Activated T-cell treated with anti-CD3 and anti-CD28 coated beads, Interleukin-2, amount 50 U/mL, for 1 hour (primary cell): Measurements from ENCODE around the gene CA12.

Experiments used
- DNase-seq: peaks from one replicate; pipeline ENCODE4 v3.0.0-alpha.2; 2020

Gene CA12

DNA sequence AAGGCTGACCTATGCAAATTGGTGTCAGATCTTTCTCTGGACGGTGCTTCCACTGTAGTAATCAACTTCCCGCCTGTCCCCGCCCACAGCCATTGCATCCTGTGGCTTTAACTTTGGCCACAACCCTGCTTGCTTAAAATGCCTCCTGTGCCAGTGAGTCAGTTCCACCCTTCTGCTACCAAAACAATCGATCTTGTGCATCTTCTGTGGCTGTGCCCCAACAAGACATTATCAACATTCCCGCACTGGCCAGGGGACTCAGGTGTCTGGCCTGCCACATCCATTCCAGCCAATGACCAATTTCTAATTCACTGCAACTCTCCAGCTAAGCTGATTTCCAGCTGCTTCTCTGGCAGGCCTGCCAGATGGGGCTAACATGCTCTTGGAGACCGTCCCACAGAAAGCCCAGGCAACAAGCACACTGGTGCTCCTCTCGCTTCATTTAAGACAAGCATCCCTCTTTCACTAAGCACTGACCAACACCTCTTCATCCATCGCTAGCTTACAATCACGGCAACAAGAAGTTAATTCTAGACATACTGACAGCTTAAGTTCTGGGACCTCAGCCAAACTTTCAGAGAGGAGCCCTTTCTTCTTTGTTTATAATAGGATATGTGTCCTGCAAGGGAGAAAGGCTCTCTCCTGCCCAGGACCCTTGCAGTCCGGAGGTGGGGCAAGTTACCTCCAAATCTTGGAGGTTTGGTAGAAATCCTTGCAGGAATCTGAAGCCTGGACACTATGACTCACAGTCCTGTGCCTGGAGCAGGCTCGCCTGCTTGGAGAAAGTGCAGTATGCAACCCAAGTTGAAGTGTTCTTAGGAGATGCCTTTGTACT is 6.7 kb downstream of the CA12 start:
- DNase-seq, result no peak

DNA sequence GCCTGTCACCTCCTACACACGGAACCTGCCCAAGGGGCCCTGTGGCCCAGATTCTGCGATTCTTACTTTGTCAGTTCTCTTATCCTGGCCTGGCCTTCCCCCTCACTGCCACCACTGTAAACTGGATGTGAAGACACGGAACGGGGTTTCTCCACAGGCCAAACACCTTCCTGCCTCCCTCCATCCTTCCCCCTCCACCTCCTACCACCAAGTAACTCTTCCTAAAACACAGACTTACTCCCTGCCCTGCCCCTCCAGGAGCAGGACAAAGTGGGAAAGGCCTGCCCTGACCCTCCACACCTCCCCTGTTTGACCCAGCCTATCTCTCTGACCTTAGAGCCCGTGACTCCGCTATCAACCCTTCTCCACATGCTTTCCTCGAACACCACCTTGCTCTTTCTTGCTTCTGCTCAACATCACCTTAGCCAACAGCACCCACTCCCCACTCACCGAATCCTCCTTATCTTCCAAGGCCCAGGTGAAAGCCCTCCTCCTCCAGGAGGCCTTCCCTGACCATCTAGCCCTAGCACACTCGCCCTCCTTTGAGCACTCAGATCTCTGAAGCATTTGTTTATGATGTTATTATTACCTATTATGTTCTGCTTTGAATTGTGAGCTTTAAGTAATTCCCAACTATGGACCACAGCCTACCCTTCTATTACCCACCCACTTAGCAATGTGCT is 7.6 kb downstream of the CA12 start:
- DNase-seq, result no peak

DNA sequence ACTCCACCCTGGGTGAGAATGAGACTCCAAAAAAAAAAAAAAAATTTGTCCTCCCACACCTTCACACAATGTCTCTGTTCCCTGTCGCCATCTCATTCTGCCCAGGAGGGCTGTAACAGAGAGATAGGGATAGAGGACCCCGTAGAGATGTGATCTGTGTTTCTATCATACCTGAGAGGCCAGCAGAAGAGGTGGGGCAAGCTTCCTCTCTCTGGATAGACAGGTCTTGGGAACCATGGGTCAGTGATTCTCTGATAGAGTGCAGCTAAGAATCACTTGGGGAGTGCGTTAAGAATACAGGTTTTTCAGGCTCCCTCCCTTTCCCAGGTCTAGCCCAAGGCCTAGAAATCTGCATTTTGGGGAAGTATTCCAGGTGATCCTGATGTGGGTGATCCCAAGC is 8.3 kb downstream of the CA12 start:
- DNase-seq, result no peak

DNA sequence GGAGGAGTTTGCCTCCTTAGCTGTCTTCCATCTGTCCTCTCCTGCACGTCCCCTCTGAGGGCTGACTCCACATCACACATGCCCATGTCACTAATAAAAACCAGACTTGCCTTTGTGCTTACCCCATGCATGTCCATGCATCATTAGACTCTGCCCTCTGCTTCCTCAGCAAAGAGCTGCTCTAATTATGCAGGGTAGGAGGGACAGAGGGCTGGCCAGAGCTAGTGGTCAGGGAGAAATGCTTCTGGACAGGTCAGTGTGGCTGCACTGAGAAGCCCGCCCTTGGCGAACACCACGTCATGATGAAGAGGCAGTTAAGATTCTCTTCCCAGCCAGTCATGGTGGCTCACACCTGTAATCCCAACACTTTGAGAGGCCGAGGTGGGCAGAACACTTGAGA is 8.9 kb downstream of the CA12 start:
- DNase-seq, result no peak

DNA sequence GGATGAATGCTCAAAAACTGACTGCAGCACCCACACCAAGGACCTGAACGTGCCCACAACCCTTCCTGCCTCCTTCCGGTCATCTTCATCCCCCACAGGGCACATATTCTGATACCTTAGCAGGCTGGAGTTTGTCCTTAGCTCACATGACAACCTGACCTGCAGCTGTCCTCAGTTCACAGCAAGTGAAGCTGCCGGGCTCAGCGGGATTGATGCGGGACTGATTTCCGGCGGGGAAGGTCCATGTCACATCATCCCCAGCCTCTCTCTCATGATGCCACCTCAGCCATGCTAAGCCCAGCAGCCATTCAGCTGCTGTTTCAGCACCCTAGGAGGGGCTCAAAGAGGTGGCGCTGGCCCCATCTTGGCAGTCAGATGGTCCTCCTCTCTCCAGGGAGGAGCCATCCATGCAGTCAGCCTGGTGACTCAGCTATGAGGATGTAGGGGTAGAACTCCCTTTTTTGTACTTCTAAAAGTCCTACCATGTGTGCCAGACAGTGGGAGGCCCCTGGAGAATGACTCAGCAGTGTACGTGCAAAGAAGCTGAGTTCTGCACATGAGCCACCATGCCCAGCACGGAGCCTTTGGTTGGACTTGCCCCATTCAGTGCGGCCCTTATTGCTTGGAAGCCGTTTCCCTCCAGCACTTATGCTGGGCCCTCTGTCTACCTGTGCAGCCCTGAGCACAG is 9.5 kb downstream of the CA12 start:
- no peak for DNase-seq

DNA sequence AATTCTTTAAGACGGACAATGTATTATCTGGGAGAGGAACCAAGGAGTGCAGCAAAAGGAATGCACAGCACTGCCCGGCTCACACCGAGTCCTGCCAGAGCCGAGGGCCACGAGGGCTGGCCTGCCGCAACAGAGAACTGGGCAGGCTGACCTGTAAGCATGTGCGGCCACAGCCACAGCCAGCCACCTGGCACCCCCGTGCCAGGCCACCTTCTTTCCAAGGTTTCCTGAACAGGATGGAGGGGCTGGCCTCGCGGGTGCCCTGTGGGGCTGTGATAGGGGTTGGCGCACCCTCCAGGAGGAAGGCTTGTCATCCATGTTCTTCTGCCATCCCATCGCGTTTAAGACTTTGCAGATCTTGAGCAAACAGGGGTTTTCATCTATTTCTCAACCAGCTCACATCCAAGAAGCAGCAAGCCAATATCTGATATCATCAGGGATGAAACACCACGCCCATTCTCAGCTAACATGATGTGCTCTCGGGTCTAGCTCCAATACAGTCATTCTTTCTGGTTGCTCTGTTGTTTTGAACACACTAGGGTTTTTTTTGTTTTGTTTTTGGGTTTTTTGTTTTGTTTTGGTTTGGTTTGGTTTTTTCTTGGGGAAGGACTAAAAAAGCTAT is 10.2 kb downstream of the CA12 start:
- no peak for DNase-seq

DNA sequence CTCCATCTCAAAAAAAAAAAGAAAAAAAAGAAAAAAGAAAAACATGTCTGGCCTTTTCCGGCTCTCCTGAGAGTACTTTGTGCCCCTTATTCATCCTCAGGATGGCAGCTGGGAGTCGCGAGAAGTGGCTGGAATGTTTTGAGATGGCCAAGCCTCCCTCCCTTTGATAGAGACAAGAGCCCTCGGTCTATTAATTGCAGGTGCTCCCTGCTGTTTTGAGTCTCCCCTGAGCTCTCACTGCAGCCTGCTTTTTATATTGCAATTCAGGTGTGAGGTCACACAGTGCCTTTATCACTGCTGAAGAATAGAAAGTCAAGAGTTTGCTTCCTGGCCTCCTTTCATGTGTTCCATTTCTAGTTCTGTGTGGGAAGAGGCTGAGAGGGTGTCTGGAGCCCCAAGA is 10.9 kb downstream of the CA12 start:
- DNase-seq, result no peak

DNA sequence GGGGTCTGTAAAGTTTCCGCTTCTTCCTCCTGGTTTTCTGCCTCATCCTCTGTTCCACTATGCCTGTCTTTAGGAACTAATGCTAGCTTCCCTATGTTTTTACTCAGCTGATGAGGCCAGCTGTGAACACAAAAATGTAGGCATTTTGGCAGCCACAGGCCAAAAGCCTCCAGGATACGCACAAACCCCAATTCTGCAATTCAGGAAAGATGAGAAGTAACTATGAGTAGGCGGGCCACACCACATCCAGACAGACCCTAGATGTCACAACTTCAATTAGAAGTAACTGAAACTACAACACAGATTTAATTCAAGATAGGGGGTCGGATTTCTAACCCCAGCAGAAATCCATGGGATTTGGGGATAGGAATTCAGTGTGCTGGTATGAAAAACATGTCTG is 11.9 kb downstream of the CA12 start:
- DNase-seq, result no peak

DNA sequence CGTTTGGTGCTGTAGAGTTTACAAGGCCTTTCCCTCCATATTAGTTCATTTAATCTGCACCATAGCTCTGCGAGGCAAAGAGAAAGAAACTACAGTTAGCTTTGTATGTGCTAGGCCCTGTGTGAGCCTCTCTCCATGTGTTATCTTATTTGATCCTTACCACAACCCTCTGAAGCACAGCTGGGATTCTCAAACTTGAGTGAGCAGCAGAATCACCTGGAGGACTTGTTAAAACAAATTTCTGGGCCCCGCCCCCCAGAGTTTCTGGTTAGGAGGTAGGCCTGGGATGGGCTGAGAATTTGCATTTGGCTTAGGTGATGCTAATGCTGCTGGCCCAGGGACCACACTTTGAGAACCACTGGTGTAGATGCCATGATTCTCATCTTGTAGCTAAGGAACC is 12.3 kb downstream of the CA12 start:
- no peak for DNase-seq

DNA sequence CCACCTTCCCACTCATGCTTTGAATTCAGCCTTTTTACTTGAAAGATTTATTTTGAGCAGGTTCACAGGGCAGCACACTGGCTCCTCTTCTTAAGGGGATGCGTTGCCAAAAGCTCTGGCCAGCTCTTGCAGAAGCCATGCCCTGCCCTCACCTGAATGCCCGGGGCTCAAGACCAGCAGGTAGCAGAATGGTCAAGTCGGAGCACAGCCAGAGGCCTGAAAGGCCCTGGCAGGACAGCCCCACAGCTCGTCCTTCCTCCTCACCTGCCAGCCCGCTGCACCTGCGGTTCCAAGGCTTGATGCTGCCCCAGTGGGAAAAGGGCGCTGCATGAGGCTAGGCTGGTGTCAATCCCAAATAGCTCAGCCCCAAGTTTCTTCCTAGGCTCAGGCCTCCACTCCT is 13.1 kb downstream of the CA12 start:
- DNase-seq, result no peak

DNA sequence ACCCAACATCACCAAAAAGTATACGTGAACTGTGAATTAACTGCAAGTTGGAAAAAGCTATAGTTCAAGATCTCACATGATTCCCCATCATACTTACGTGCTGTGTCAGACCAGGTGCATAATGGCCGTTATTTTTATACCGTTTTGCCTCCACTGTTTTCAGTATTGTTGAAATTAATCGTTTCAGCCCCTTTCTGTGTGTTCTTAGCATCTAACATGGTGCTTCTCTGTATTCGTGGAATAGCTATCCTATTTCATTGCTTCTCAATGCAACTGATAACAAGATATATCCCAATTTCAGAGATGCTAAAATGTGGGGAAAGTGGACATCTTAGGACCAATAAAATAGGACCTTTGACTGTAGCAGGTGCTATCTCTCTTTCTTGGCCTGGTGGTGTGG is 13.7 kb downstream of the CA12 start:
- no peak for DNase-seq

DNA sequence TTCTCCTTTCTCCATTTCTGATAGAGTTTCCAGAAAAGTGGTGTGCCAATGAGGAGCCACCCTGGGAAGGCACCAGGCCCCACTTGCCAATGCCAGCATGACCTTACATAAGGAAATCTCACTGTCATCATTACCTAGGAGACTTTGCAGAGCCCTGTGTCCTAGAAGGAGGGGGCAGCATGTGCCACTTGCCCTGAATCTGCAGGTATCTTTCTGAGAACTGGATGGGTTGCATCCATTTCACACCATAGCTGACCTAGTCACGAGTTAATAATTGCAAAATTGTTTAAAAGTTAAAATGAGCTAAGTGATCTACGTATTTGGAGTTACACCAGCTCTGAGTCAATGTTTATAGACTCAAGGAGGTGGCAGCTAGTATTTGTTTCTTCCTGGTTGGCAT is 14.3 kb downstream of the CA12 start:
- DNase-seq, result no peak

DNA sequence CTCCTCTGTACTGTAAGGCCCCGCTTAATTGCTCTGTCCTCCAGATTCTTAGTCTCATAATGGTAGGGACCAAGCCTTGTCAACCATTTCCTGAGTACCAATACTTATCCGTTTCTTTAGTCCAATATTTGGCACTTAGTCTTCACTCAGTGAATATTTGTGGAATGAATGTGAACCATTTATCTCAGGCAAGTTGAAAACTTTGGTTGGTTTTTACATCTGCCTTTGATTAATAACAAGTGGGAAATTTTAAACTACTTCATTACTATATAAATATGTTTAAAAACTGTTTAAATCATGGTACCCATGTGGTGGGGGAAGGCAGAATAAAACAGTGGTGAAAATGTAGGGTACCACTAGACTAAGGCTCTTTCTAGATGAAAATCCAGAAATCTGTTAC is 15.2 kb downstream of the CA12 start:
- DNase-seq, result no peak

DNA sequence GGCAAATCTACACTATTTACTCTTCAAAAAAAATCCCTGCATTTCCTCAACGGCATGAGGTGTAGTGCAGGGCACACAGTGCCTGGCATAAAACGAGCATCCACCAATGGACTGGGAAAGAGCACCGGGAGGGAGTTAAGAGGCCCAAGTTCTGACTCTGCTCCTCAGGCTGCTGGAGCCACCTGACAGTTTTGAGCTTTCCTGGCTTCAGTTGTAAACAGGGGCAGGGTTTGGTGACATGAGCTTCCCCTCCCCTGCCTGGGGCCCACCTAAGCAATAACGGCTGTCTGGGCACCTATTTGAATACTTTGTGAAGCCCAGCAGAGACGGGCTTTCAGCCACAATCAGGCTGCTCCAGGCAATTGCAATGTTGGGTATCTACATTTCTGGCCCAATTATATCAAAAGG is 16.4 kb downstream of the CA12 start:
- no peak for DNase-seq

DNA sequence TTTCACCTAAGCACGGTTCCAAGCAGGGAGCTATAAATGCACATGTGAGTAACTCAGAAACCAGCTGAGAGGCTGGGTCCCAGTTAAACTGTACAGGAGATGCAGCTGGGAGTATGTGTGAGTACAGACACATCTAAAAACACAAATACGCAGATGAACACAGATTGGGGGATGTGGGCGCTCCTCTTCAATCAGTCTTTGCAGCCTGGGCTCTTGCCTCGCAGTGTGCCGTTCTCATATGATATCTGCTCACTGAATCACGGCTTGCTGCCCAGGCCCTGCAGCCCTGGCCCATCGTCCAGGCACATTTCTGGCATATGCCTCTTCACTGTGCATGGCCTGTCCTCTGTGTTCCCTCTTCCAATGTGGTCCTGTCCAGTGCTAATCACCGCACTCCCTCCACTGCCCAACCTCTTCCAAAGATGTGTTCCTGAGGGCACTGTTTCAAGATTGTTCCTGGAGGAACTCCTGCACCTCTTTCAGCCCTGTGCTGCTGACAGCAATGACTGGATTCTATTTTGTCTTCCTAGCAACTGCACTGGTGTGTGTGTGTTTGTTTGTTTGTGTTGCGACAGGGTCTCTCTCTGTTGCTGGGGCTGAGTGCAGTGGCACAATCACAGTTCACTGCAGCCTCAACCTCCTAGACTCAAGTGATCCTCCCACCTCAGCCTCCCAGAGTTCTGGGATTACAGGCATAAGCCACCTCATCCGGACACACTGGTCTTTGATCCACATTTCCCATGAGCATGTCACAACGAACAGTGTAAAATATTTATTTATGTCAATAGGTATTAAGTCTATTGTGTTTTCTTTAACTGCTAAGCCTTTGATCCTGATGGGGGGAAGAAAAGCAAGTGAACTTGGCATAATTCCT is 17.0 kb downstream of the CA12 start:
- no peak for DNase-seq

DNA sequence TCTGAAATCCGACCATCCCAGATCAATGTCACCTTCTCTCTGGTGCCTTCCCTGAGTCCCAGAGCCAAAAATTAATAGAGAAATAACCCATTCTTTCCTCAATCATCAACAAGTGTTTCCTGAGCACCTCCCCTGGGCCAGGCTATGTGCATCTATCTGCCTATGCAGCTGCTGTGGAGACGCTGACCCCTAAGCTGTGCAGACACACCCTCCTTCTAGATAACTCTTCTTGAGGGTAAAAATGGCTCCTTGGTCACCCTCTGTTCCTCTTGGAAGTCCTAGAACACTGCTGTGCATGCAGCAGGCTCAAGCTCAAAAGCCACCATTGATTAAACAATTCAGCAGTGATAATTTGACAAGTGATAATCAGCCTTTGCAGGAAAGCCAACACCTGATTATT is 18.4 kb downstream of the CA12 start:
- DNase-seq, result no peak

DNA sequence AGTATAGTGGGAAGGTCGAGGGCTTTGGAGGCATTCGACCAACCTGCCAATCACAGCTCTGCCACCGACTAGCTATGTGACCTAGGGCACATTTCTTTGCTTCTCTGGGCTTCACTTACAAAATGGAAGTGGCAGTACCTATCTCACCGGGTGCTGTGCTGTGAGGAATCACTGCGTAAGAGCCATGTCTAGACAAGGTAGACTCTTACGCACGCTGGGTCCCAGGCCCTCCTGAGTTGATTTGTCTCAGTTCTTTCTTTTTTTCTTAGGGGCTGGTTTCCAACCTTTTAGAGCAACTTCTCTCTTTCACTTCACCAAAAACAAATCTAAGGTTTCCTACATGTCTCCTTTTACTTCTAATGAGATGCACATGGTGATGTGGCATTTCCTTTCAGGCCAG is 18.8 kb downstream of the CA12 start:
- no peak for DNase-seq

DNA sequence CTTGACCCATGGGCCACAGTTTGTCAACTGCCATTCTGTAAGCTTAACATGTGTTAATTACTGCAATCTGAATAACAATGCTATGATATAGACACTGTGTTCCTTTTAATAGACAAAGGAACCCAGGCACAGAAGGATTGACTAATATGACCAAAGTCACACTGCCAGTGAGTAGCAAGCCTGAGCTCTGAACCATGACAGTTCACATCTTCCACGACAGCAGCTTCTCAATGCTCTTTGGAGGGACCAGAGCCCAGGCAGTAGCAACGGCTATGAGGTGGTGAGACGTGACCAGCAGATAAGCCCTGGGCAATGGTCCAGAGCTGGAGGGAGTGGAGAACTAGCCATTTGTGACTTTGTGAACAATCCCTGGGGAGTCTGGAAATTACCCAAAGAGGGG is 19.4 kb downstream of the CA12 start:
- no peak for DNase-seq

DNA sequence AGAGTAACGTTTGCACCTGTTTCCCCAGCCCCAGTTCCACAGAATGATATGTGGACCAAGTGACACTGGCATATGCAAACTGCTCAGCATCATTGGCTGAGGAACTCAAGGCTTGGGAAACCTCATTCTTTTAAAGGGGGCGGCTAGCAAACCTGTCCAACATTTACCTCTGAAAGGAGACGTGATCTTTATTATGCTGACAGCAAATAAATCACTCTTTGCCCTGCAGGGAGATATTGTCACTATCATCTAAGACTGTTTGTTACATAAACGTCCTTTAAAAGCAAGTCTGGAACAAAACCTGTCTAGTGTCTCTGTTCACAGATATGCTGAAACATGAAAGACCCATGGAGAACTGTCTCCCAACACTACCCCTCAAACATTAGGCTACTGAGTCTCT is 21.5 kb downstream of the CA12 start:
- no peak for DNase-seq

DNA sequence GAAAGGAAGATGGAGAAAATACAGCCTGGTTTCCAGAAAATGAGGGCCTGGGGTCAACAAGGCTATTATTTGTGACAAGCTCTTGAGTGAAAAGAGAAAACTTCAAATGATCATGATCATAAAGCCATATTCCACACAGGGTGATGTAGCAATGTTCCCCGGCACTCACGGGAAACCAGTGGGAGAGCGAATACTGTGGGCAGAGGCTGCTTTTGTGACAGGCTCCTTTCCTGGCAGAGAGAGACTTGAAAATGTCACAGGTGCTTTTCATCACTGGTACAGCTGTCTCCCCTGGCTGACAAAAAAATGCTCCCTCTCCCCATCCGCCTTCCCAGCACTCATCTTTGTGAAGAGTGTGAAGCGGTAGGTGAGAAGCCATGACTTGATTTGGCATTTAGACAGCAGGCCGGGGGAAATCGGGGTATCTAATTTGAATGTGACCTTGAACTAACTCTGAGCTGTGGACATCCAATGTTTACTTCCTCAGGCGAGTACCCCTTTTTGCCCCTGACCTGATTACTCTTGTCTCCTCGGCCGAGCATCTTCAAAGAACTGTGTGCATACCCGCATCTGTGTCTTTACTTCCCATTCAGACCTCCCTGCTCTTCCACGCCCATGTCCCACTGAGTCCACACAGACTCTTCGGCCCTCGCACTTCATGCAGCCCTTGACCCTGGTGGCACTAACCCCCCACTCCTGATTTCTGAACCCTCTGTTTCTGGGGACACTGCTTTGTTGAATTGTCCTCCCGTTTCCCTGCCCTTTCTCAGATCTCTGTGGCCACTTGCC is 23.2 kb downstream of the CA12 start:
- DNase-seq, result no peak

DNA sequence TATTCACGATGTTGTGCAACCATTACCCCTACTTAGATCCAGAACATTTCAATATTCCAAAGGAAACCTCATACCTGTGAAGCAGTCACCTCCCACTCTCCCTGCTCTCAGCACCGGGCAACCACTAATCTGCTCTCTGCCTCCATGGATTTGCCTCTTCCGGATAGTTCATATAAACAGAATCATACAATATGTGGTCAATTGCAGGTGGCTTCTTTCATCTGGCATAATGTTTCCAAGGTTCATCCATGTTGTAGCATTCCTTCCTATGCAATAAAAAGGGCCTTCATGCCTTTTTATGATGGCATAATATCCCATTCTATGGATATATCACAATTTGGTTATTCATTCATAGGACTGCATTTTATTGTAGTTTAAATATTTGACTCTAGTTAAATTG is 23.9 kb downstream of the CA12 start:
- DNase-seq, result no peak

DNA sequence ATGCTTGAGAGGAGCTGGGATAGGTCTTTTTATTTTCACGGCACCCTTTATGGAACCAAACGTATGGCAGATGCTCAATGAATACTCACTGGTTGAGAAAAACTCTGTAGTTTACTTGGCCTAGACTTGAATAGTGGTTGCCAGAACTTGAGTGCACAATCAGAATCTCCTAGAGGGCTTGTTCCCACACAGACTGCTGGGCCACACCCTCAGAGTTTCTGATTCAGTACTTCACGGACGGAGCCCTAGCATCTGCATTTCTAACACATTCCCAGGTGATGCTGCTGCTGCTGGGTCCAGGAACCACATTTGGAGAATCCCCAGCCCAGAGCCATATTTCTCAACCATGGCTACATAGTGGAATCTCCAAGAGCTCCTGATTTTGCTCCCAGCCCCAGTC is 24.6 kb downstream of the CA12 start:
- no peak for DNase-seq
